ENCODE results near the gene ATXN1.

Gene ATXN1

GRCh38 chr6:16572317-16572716 is 188.9 kb downstream of the ATXN1 start:
- no peak for DNase-seq (ENCODE audit: low spot score)
- TF ChIP-seq CTCF (IDR thresholded peaks at IDR 0.05; ENCODE audit: extremely low read depth, missing control alignments), result no peak

GRCh38 chr6:16570946-16571345 is 190.3 kb downstream of the ATXN1 start:
- TF ChIP-seq CTCF (IDR thresholded peaks at IDR 0.05; ENCODE audit: extremely low read depth, missing control alignments), result no peak
- no peak for DNase-seq (ENCODE audit: low spot score)

- DNase-seq (ENCODE audit: low spot score), result no peak
- TF ChIP-seq CTCF (IDR thresholded peaks at IDR 0.05; ENCODE audit: extremely low read depth, missing control alignments), result no peak
Measured at GRCh38 chr6:16570221-16570553, 191.1 kb downstream of the ATXN1 start.

GRCh38 chr6:16568128-16568527 is 193.1 kb downstream of the ATXN1 start:
- no peak for TF ChIP-seq CTCF (IDR thresholded peaks at IDR 0.05; ENCODE audit: extremely low read depth, missing control alignments)
- DNase-seq (ENCODE audit: low spot score), result no peak

- DNase-seq (ENCODE audit: low spot score), result no peak
- no peak for TF ChIP-seq CTCF (IDR thresholded peaks at IDR 0.05; ENCODE audit: extremely low read depth, missing control alignments)
Measured at GRCh38 chr6:16567071-16567470, 194.2 kb downstream of the ATXN1 start.

GRCh38 chr6:16564436-16564835 is 196.8 kb downstream of the ATXN1 start:
- no peak for DNase-seq (ENCODE audit: low spot score)
- TF ChIP-seq CTCF (IDR thresholded peaks at IDR 0.05; ENCODE audit: extremely low read depth, missing control alignments), result no peak

- no peak for TF ChIP-seq CTCF (IDR thresholded peaks at IDR 0.05; ENCODE audit: extremely low read depth, missing control alignments)
- no peak for DNase-seq (ENCODE audit: low spot score)
Measured at GRCh38 chr6:16563628-16564240, 197.5 kb downstream of the ATXN1 start.
